SK-N-MC (cell line): Measurements from ENCODE around the gene COL20A1.

Experiments
- EZH2 ChIP-seq: fragments of 200-600 bp; sonication (generic); IDR thresholded peaks from one replicate; pipeline ENCODE4 v1.6.1; 2017; ENCODE audit warnings: antibody characterized with exemption
- POLR2AphosphoS5 ChIP-seq: IDR thresholded peaks from 2 replicates; pipeline ENCODE4 v1.6.1; 2012; ENCODE audit warnings: mild to moderate bottlenecking, low read depth, low read length, borderline replicate concordance

DNA sequence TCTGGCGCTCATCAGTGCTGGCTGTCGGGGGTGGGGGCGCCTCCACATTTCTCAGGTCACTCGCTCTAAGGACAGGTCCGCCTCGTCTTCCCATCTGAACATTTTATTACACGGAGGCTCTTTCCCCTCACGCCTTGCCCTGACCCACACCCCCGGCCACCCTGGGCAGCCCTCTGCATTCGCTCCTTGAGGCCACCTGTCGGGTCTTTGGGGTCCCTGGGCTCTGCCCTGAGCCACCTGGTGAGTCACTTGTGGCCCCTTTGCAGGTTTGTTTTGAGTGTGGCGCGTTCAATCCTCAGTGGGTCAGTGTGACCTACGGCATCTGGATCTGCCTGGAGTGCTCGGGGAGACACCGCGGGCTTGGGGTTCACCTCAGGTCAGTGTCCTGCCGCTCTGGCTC is 17.2 kb upstream of the COL20A1 start:
- TF ChIP-seq POLR2AphosphoS5, result no peak
- TF ChIP-seq EZH2, result no peak
